ENCODE results near the gene DLG2.

DNA sequence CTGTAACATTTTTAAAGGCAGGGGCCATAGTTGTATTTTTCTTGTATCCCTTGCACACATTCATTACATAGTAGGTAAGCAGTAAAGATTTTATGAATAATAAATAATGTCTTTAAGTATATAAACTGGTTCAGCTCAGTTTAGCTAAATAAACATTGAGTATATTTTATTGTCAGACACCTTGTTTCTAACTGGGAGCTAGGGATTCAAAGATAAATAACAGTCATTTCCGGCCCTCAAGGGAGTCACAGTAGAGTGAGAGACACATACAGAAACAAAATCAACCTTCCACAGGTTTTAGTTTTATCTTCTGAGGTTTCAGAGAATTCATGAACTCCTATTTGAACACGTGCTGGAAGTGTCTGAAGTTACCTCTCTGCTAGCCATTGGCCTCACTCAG, 760.2 kb downstream of the DLG2 start:
- TF ChIP-seq, protein P1, sequence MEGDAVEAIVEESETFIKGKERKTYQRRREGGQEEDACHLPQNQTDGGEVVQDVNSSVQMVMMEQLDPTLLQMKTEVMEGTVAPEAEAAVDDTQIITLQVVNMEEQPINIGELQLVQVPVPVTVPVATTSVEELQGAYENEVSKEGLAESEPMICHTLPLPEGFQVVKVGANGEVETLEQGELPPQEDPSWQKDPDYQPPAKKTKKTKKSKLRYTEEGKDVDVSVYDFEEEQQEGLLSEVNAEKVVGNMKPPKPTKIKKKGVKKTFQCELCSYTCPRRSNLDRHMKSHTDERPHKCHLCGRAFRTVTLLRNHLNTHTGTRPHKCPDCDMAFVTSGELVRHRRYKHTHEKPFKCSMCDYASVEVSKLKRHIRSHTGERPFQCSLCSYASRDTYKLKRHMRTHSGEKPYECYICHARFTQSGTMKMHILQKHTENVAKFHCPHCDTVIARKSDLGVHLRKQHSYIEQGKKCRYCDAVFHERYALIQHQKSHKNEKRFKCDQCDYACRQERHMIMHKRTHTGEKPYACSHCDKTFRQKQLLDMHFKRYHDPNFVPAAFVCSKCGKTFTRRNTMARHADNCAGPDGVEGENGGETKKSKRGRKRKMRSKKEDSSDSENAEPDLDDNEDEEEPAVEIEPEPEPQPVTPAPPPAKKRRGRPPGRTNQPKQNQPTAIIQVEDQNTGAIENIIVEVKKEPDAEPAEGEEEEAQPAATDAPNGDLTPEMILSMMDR (IDR thresholded peaks at IDR 0.05; ENCODE audit: insufficient read depth, low read length): no peak
- TF ChIP-seq GABPA (IDR thresholded peaks at IDR 0.05; ENCODE audit: low read depth) (no peak), POLR2AphosphoS5 (IDR thresholded peaks at IDR 0.05; ENCODE audit: low read depth) (no peak)
- TF ChIP-seq, protein P2, sequence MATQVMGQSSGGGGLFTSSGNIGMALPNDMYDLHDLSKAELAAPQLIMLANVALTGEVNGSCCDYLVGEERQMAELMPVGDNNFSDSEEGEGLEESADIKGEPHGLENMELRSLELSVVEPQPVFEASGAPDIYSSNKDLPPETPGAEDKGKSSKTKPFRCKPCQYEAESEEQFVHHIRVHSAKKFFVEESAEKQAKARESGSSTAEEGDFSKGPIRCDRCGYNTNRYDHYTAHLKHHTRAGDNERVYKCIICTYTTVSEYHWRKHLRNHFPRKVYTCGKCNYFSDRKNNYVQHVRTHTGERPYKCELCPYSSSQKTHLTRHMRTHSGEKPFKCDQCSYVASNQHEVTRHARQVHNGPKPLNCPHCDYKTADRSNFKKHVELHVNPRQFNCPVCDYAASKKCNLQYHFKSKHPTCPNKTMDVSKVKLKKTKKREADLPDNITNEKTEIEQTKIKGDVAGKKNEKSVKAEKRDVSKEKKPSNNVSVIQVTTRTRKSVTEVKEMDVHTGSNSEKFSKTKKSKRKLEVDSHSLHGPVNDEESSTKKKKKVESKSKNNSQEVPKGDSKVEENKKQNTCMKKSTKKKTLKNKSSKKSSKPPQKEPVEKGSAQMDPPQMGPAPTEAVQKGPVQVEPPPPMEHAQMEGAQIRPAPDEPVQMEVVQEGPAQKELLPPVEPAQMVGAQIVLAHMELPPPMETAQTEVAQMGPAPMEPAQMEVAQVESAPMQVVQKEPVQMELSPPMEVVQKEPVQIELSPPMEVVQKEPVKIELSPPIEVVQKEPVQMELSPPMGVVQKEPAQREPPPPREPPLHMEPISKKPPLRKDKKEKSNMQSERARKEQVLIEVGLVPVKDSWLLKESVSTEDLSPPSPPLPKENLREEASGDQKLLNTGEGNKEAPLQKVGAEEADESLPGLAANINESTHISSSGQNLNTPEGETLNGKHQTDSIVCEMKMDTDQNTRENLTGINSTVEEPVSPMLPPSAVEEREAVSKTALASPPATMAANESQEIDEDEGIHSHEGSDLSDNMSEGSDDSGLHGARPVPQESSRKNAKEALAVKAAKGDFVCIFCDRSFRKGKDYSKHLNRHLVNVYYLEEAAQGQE (IDR thresholded peaks at IDR 0.05; ENCODE audit: insufficient replicate concordance, low read depth): no peak
